HG02610 (cell line): ENCODE results near the gene KIZ.

ENCODE experiments used
- ATAC-seq: cut with Tn5 transposase; IDR thresholded peaks from one replicate; pipeline ENCODE4 v1.9.1; 2021; ENCODE audit warnings: mild to moderate bottlenecking, moderate library complexity; ENCODE audit not compliant: unreplicated experiment

KIZ gene

GRCh38 chr20:21125849-21126580, at the start of gene KIZ:
KIZ (plus strand) TSS chr20:21126082; CDS start chr20:21126116, 34 bp downstream.
- peak; percentile 99 for ATAC-seq

- no peak for ATAC-seq
These were observed 48.0 kb upstream of the KIZ start for GRCh38 chr20:21077809-21078345.

- ATAC-seq: no peak
These were observed 43.3 kb upstream of the KIZ start for GRCh38 chr20:21082584-21082983.

GRCh38 chr20:21083825-21084325, 42.0 kb upstream of the KIZ start:
- no peak for ATAC-seq

GRCh38 chr20:21087862-21088540, 37.9 kb upstream of the KIZ start:
- no peak for ATAC-seq

GRCh38 chr20:21089391-21089790, 36.5 kb upstream of the KIZ start:
- ATAC-seq: no peak

GRCh38 chr20:21090111-21090618, 35.7 kb upstream of the KIZ start:
- ATAC-seq: no peak

GRCh38 chr20:21090721-21091120, 35.2 kb upstream of the KIZ start:
- ATAC-seq: no peak

GRCh38 chr20:21092806-21093205, 33.1 kb upstream of the KIZ start:
- no peak for ATAC-seq

- no peak for ATAC-seq
These were observed 29.4 kb upstream of the KIZ start for GRCh38 chr20:21096321-21097043.

GRCh38 chr20:21099751-21100577, 25.9 kb upstream of the KIZ start:
- no peak for ATAC-seq

- ATAC-seq: no peak
These were observed 25.1 kb upstream of the KIZ start for GRCh38 chr20:21100578-21101452.

GRCh38 chr20:21101453-21101931, 24.4 kb upstream of the KIZ start:
- no peak for ATAC-seq

- ATAC-seq: no peak
These were observed 23.8 kb upstream of the KIZ start for GRCh38 chr20:21101932-21102575.

GRCh38 chr20:21102603-21103311, 23.1 kb upstream of the KIZ start:
- ATAC-seq: no peak

GRCh38 chr20:21103582-21104465, 22.1 kb upstream of the KIZ start:
- no peak for ATAC-seq

- no peak for ATAC-seq
These were observed 21.5 kb upstream of the KIZ start for GRCh38 chr20:21104466-21104761.
